Activated T-cell treated with anti-CD3 and anti-CD28 coated beads for 1 hour (primary cell): ENCODE results near the gene TCF7L2.
"Not testable (repeated sequence)": the region's sequence is repeated elsewhere in the genome, so short reads cannot be mapped to it uniquely, and the experiment has no call there.

Experiments
- DNase-seq: peaks from one replicate; pipeline ENCODE4 v3.0.0-alpha.2; 2020; ENCODE audit warnings: low read depth

The TCF7L2 gene

GRCh38 chr10:113047605-113047962 is 97.5 kb downstream of the TCF7L2 start:
- DNase-seq: no peak

GRCh38 chr10:113047963-113048781 is 98.1 kb downstream of the TCF7L2 start:
- DNase-seq: no peak

GRCh38 chr10:113049881-113050280 is 99.8 kb downstream of the TCF7L2 start:
- no peak for DNase-seq

- no peak for DNase-seq
Measured at GRCh38 chr10:113052076-113052830, 102.2 kb downstream of the TCF7L2 start.

GRCh38 chr10:113053091-113053490 is 103.0 kb downstream of the TCF7L2 start:
- no peak for DNase-seq

- DNase-seq: no peak
Measured at GRCh38 chr10:113053881-113054280, 103.8 kb downstream of the TCF7L2 start.

- no peak for DNase-seq
Measured at GRCh38 chr10:113055458-113055857, 105.4 kb downstream of the TCF7L2 start.

- no peak for DNase-seq
Measured at GRCh38 chr10:113056030-113056429, 106.0 kb downstream of the TCF7L2 start.

- no peak for DNase-seq
Measured at GRCh38 chr10:113056441-113057021, 106.5 kb downstream of the TCF7L2 start.

GRCh38 chr10:113057948-113058522 is 108.0 kb downstream of the TCF7L2 start:
- DNase-seq: no peak

GRCh38 chr10:113058523-113059370 is 108.7 kb downstream of the TCF7L2 start:
- no peak for DNase-seq

GRCh38 chr10:113059371-113059780 is 109.3 kb downstream of the TCF7L2 start:
- DNase-seq: no peak

- no peak for DNase-seq
Measured at GRCh38 chr10:113060201-113061053, 110.4 kb downstream of the TCF7L2 start.

- no peak for DNase-seq
Measured at GRCh38 chr10:113061054-113061430, 111.0 kb downstream of the TCF7L2 start.

GRCh38 chr10:113061557-113061956 is 111.5 kb downstream of the TCF7L2 start:
- DNase-seq: no peak

- no peak for DNase-seq
Measured at GRCh38 chr10:113063043-113063967, 113.3 kb downstream of the TCF7L2 start.

- DNase-seq: no peak
Measured at GRCh38 chr10:113064039-113064438, 114.0 kb downstream of the TCF7L2 start.

GRCh38 chr10:113066120-113066519 is 116.1 kb downstream of the TCF7L2 start:
- not testable (repeated sequence) for DNase-seq

GRCh38 chr10:113066561-113067312 is 116.7 kb downstream of the TCF7L2 start:
- DNase-seq: no peak
